ENCODE results near the gene ZFP62. TPM values are rescaled to one million over a fixed set of nuclear protein-coding genes. Genes with fewer than 3 reads are reported as not detected.
"Not testable (repeated sequence)": the region's sequence is repeated elsewhere in the genome, so short reads cannot be mapped to it uniquely, and the experiment has no call there.

The ZFP62 gene
- total RNA-seq, 1 donor: 18.1 TPM

DNA sequence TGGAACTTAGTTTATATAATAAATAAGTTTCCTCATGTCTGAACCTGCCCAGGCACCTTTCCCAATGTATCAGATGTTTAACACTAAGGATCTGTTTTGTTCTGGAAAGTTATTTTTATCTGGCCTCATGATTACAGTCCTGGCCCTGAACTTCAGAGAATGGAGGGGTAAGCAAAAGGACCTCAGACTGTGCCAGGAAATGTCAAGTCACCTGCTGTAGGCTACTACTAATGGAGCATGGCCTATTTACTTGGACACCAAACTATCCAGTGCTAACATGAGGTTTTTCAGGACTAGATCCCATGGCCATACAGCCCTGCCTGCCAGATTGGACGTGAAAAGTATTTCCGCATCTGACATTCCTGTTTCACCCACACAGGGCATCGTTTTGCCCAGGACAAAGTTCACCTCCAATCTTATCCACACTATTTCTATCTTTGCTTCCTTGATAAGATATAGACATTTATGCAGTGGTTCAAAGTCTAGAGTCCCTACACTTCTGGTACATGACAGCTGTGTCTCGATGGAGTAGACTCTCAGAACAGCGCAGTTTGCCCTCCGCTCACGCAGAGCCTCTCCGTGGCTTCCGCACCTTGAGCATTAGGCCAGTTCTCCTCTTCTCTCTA is 37.7 kb upstream of the ZFP62 start, which contains the start of gene BTNL8:
BTNL8 (plus strand) TSS at position 539 of the 626 bp plus-strand sequence. CDS start 152 bp downstream, outside the sequence.
- H3K4me1 ChIP-seq (ENCODE audit: insufficient read depth, low read length): no peaks in the 10 kb centered on the region
- H3K9me3 ChIP-seq (ENCODE audit: low read depth, low read length): no peaks in the 10 kb centered on the region
- H3K4me3 ChIP-seq (ENCODE audit: insufficient read depth, low read length): no peak within 1 kb of the TSS
- no peaks in the 10 kb centered on the region for H3K36me3 ChIP-seq (ENCODE audit: insufficient read depth, low read length)
- no peak within 1 kb of the TSS for H3K27ac ChIP-seq (ENCODE audit: low read depth, low read length)
- TF ChIP-seq CTCF (IDR thresholded peaks at IDR 0.05; ENCODE audit: extremely low read depth, low read depth, low read length): no peak
- no peak for DNase-seq (ENCODE audit: insufficient read length, low spot score, missing footprints)
- no peaks in the 10 kb centered on the region for H3K79me2 ChIP-seq (ENCODE audit: insufficient read depth, low read length)
- no peak within 1 kb of the TSS for H3K4me2 ChIP-seq (ENCODE audit: insufficient read depth, low read length)
- H3K27me3 ChIP-seq (ENCODE audit: insufficient read depth, low read length): no peaks in the 10 kb centered on the region
- H2AFZ ChIP-seq (ENCODE audit: low read length): no peak within 1 kb of the TSS
- H4K20me1 ChIP-seq (ENCODE audit: insufficient read depth, low read length): no peaks in the 10 kb centered on the region

DNA sequence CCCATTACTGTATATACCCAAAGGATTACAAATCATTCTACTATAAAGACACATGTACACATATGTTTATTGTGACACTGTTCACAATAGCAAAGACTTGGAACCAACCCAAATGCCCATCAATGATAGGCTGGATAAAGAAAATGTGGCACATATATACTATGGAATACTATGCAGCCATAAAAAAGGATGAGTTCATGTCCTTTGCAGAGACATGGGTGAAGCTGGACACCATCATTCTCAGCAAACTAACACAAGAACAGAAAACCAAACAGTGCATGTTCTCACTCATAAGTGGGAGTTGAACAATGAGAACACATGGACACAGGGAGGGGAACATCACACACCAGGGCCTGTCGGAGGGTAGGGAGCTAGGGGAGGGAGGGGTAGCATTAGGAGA is 34.3 kb upstream of the ZFP62 start:
- DNase-seq (ENCODE audit: insufficient read length, low spot score, missing footprints): not testable (repeated sequence)

GRCh38 chr5:180889381-180889780 is 28.3 kb upstream of the ZFP62 start:
- H2AFZ ChIP-seq (ENCODE audit: low read length): no peak overlapping the region
- H3K4me1 ChIP-seq (ENCODE audit: insufficient read depth, low read length): no peaks in the 10 kb centered on the region
- no peak for DNase-seq (ENCODE audit: insufficient read length, low spot score, missing footprints)
- no peaks in the 10 kb centered on the region for H3K27me3 ChIP-seq (ENCODE audit: insufficient read depth, low read length)
- no peak overlapping the region for H3K27ac ChIP-seq (ENCODE audit: low read depth, low read length)
- H3K9me3 ChIP-seq (ENCODE audit: low read depth, low read length): no peaks in the 10 kb centered on the region
- H3K4me3 ChIP-seq (ENCODE audit: insufficient read depth, low read length): no peak overlapping the region
- H3K36me3 ChIP-seq (ENCODE audit: insufficient read depth, low read length): no peaks in the 10 kb centered on the region
- H3K79me2 ChIP-seq (ENCODE audit: insufficient read depth, low read length): no peaks in the 10 kb centered on the region
- H3K4me2 ChIP-seq (ENCODE audit: insufficient read depth, low read length): no peak overlapping the region
- TF ChIP-seq CTCF (IDR thresholded peaks at IDR 0.05; ENCODE audit: extremely low read depth, low read depth, low read length): no peak
- no peaks in the 10 kb centered on the region for H4K20me1 ChIP-seq (ENCODE audit: insufficient read depth, low read length)

More for the DNA sequence above, 34.3 kb upstream of the ZFP62 start:
- H3K27me3 ChIP-seq (ENCODE audit: insufficient read depth, low read length); H3K27ac ChIP-seq (ENCODE audit: low read depth, low read length); H2AFZ ChIP-seq (ENCODE audit: low read length); H3K4me3 ChIP-seq (ENCODE audit: insufficient read depth, low read length); H3K36me3 ChIP-seq (ENCODE audit: insufficient read depth, low read length); H3K9me3 ChIP-seq (ENCODE audit: low read depth, low read length); H3K4me1 ChIP-seq (ENCODE audit: insufficient read depth, low read length); H3K4me2 ChIP-seq (ENCODE audit: insufficient read depth, low read length); H4K20me1 ChIP-seq (ENCODE audit: insufficient read depth, low read length); H3K79me2 ChIP-seq (ENCODE audit: insufficient read depth, low read length): not testable (repeated sequence)

GRCh38 chr5:180885845-180886529 is 24.9 kb upstream of the ZFP62 start:
- not testable (repeated sequence) for H3K79me2 ChIP-seq (ENCODE audit: insufficient read depth, low read length); H3K4me1 ChIP-seq (ENCODE audit: insufficient read depth, low read length); H4K20me1 ChIP-seq (ENCODE audit: insufficient read depth, low read length); H3K4me2 ChIP-seq (ENCODE audit: insufficient read depth, low read length); H3K27me3 ChIP-seq (ENCODE audit: insufficient read depth, low read length); H3K27ac ChIP-seq (ENCODE audit: low read depth, low read length); DNase-seq (ENCODE audit: insufficient read length, low spot score, missing footprints); H3K36me3 ChIP-seq (ENCODE audit: insufficient read depth, low read length); H3K4me3 ChIP-seq (ENCODE audit: insufficient read depth, low read length); H2AFZ ChIP-seq (ENCODE audit: low read length); H3K9me3 ChIP-seq (ENCODE audit: low read depth, low read length)

DNA sequence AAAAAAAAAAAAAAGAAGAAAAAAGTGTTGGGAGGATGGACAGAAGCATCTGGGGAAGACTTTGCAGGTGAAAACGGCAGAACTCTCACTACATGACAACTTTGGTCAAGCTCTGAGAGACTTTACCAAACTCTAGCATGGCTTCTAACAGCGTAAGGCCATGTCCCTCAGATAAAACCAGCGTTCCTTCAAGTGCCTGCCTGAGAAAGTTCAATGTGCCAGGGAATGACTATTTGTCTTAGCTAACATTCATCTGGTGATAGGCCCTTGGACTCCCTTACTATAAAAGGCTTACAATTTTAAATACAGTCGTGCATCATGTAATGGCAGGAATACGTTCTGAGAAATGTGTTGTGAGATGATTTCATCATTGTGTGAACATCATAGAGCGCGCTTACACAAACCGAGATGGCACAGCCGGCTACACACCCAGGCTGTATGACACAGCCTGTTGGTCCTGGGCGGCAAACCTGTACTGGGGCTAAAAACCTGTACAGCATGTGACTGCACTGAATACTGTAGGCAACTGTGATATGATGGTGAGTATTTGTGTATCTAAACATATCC is 14.9 kb upstream of the ZFP62 start:
- Histone ChIP-seq H3K36me3 (ENCODE audit: insufficient read depth, low read length) (no peaks in the 10 kb centered on the region), H3K79me2 (ENCODE audit: insufficient read depth, low read length) (no peaks in the 10 kb centered on the region), H3K27me3 (ENCODE audit: insufficient read depth, low read length) (no peaks in the 10 kb centered on the region), H2AFZ (ENCODE audit: low read length) (no peak overlapping the region), H3K27ac (ENCODE audit: low read depth, low read length) (no peak overlapping the region), H3K4me1 (ENCODE audit: insufficient read depth, low read length) (no peaks in the 10 kb centered on the region), H3K4me3 (ENCODE audit: insufficient read depth, low read length) (no peak overlapping the region), H4K20me1 (ENCODE audit: insufficient read depth, low read length) (no peaks in the 10 kb centered on the region), H3K9me3 (ENCODE audit: low read depth, low read length) (no peaks in the 10 kb centered on the region), H3K4me2 (ENCODE audit: insufficient read depth, low read length) (no peak overlapping the region)
- TF ChIP-seq CTCF (IDR thresholded peaks at IDR 0.05; ENCODE audit: extremely low read depth, low read depth, low read length): no peak
- no peak for DNase-seq (ENCODE audit: insufficient read length, low spot score, missing footprints)
